ENCODE data around the gene MALRD1. TPM values are rescaled to one million over a fixed set of nuclear protein-coding genes. Genes with fewer than 3 reads are reported as not detected.

MALRD1 gene
- polyA plus RNA-seq, 4 donors, result 1.6 to 2.4 (median 2.3) TPM

GRCh38 chr10:19209319-19209718 is 160.7 kb downstream of the MALRD1 start:
- no peak for DNase-seq (ENCODE audit: low read depth in 4 of 4, low spot score in 2 of 4)

GRCh38 chr10:19212590-19212989 is 164.0 kb downstream of the MALRD1 start:
- no peak for DNase-seq (ENCODE audit: low read depth in 4 of 4, low spot score in 2 of 4)

GRCh38 chr10:19221216-19221615 is 172.6 kb downstream of the MALRD1 start:
- no peak for DNase-seq (ENCODE audit: low read depth in 4 of 4, low spot score in 2 of 4)

GRCh38 chr10:19226025-19226424 is 177.4 kb downstream of the MALRD1 start:
- no peak for DNase-seq (ENCODE audit: low read depth in 4 of 4, low spot score in 2 of 4)

- DNase-seq (ENCODE audit: low read depth in 4 of 4, low spot score in 2 of 4), result no peak
Observed at GRCh38 chr10:19231034-19231433, 182.4 kb downstream of the MALRD1 start.

DNA sequence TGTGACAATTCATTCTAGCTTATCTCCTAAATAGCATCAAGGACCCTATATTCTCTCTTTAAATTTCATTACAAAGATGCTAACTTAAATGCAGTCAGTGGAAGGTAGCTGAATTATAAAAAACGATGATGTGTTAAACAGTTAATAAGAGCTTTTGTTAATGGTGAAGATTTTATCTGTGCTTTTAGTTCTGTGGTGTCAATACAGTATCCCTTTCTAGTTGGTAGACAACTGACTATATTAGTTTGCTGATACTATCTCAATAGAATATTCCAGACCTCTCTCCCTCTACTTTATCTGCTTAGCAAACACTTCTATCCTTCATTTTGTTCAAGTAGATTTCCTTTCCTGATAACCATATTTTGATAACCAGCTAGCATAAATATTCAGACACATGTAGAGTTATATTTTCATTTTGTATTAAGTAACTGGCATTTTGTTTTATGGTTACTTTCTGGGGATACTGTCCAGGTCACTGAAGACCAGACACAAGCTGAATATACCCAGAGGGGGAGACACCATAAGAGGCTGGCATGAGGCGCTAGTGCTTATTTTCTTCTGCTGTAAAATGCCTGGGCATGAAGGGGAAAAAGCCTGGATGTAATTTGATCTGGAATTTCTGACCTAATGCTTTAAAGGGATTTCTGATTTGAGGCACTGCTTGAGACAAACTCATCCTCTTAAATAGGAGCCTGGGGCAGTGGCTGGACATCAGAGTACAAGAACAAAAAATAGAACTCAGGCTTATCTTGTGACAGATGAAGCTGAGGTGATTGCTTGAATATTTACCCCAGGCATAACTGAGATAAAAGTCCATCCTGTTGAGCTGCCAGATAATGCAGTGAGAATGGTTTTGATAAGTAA is 197.5 kb downstream of the MALRD1 start:
- no peak for DNase-seq (ENCODE audit: low read depth in 4 of 4, low spot score in 2 of 4)

- no peak for DNase-seq (ENCODE audit: low read depth in 4 of 4, low spot score in 2 of 4)
Observed at GRCh38 chr10:19247843-19248242, 199.2 kb downstream of the MALRD1 start.

- DNase-seq (ENCODE audit: low read depth in 4 of 4, low spot score in 2 of 4), result no peak
Observed at GRCh38 chr10:19250546-19250945, 201.9 kb downstream of the MALRD1 start.

DNA sequence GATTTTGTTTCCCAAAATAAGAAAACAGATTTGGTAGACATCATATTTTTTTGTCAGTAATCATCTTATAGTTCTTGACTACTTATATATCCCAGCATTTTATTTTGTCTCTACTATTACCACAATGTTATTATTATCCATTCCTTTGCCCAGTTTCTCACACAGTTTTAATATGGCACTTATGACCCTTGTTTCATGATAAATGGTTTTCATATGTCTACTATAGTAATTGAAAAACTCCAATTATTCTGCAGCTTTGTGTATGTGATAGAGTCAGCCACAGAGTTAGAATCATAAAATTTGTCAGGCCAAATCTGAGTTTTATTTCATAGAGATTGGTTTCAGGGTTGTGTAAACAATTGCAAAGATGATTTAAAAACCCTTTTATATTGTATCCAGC is 203.9 kb downstream of the MALRD1 start:
- DNase-seq (ENCODE audit: low read depth in 4 of 4, low spot score in 2 of 4), result peak in 3 of 4 donors; percentile 14 to 20 (median 15)

DNA sequence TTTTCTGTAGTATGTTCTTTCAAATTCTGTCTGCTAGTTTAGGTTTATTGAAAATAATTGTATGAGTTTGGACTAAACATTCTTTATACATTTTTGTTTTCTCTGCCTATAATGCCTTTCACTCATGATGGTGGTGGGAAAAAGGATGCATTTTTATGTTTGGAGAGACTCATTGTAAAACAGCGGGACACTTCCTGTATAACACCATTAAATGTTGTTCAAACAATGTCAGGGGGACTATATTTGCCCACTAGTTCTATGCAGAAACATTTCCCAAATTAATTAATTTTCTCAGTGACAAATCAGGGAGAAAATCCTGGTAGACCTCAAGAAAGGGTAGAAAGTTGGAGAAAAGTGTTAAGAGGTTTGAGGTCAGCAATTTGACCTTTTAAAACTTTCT is 207.7 kb downstream of the MALRD1 start:
- DNase-seq (ENCODE audit: low read depth in 4 of 4, low spot score in 2 of 4), result no peak

DNA sequence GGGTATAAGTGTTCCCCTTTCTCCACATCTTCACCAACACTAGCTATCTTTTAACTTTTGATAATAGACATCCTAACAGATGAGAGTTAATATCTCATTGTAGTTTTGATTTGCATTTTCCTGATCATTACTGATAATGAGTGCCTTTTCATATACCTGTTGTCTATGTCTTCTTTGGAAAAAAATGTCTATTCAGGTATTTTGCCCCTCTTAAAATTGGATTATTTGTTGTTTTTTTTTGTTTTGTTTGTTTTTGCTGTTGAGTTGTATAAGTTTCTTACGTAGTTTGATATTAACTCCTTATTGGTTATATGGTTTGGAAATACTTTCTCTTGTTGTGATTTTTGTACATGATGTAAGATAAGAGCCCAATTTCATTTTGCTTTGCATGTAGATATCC is 214.7 kb downstream of the MALRD1 start:
- DNase-seq (ENCODE audit: low read depth in 4 of 4, low spot score in 2 of 4), result no peak

DNA sequence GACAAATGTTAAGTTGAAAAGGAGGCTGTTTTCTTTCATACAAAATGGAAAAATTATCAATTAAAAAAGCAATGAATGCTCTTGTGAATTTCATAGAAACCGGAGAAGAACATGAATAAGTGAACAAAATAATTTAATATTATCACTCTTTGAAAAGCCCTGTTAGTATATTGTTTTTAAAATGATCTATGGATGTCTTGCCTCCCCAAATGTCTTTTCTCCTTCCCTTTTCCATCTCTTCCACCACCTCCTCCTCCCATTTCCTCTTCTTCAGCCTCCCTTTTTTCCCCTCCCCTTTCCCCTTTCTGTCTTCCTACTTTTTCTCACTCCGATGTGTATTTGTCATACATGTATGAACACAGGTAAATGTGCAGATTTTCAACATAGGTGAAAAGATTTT is 234.7 kb downstream of the MALRD1 start:
- DNase-seq (ENCODE audit: low read depth in 4 of 4, low spot score in 2 of 4), result no peak

DNA sequence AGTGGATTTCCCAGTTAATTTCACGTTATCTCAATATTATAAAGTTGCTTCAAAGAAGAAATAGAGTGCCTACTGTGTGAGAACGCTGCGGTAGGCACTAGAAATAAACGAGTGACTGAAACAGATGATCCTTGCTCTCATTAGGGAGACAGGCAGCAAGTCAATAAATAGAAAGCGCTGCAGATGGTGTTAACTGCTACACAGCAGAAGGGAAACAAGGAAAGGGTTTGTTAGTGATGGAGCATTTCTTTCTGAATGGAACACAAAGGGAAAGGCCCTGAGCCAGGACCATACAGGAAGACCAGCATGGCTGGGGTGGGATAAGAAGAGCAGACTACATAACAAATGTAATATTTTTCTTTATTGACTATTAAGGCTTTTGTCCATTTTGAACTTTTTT is 235.2 kb downstream of the MALRD1 start:
- DNase-seq (ENCODE audit: low read depth in 4 of 4, low spot score in 2 of 4), result no peak

DNA sequence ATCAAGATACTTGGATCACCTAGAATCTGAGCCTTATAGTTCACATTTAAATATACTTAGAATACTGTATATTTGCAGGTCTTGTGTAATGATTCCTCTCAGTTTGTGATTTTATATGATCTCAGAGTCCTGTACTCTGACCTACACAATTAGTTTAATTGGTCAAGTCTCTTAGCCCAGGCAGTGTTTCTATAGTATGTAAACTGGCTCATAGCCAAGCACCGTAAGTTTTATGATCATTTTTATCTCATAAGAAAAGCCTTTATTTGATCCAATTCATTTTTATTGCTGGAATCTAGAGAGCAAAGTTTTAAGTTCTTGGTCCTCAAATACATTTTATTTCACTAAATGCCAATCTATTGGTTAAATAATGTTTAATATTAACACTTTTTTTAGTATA is 242.2 kb downstream of the MALRD1 start:
- DNase-seq (ENCODE audit: low read depth in 4 of 4, low spot score in 2 of 4), result no peak

GRCh38 chr10:19294233-19294632 is 245.6 kb downstream of the MALRD1 start:
- DNase-seq (ENCODE audit: low read depth in 4 of 4, low spot score in 2 of 4), result no peak

DNA sequence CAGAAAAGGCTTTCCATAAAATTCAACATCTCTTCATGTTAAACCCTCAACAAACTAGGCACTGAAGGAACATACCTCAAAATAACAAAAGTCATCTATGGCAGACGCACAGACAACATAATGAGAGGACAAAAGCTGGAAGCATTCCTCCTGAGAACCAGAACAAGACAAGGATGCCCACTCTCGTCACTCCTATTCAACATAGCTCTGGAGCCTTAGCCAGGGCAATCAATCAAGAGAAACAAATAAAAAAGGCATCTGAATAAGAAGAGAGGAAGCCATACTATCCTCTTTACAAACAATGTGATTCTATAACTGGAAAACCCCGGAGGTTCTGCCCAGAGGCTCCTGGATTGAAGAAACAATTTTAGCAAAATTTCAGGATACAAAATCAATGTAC is 251.0 kb downstream of the MALRD1 start:
- no peak for DNase-seq (ENCODE audit: low read depth in 4 of 4, low spot score in 2 of 4)

DNA sequence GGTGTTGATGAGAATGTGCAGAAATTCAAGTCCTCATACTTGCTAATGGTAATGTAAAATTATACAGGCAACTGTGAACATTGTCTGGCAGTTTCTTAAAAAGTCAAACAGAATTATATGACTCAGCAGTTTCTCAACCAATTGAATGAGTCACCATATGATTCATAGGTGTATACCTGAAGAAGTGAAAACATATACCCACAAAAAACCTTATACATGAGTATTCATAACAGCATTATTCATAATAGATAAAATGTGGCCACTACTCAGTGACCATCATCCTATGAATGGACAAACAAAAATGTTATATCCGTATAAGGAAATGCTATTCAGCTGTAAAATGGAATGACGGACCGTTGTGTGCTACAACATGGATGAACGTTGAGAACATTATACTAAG is 253.5 kb downstream of the MALRD1 start:
- no peak for DNase-seq (ENCODE audit: low read depth in 4 of 4, low spot score in 2 of 4)

DNA sequence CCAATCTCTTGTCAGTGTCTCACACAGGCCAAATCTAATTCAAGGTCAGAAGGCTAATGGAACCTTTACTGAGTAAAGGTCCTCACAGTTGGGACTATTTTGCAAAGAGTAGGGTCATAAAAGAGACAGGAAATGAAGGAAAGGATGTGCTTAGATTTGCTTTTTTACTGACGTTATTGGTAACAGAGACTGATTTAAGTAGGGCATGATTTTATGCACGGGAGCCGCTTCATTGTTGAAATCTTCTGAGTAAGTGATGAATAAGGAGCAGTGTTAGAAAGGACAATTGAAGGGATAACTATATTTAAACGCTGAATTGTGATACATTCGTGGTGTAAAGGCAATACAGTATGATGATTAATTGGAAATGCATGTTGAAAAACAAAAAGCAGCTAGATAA is 261.5 kb downstream of the MALRD1 start:
- no peak for DNase-seq (ENCODE audit: low read depth in 4 of 4, low spot score in 2 of 4)

DNA sequence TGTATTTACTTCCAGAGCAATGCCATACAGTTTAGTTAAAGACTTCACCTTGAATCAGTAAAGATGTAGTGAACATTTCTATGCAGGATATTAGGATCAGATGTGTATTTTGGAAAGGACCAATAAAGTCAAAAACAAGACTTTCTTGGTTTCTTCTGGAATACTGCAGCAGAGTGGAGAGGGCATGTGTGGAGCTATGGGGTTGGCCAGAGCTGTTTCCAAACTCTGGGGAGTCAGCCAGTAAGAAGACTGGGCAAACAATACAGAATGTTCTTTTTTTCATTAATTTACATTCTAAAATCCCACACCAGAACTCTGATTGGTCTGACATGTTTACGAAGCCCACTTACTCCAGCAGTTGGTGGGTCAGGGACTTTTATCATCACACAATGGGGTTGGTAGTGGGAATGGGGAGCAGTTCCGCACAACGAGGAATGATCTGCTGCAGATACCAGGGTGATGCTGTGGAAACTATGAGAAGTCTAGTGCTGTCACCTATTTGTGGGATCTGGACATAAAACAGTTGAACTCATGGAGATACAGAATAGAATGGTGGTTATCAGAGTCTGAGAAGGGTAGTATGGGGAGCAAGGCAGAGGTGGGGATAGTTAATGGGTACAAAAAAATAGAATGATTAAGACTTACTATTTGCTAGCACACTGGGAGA is 267.7 kb downstream of the MALRD1 start:
- no peak for DNase-seq (ENCODE audit: low read depth in 4 of 4, low spot score in 2 of 4)

GRCh38 chr10:19317952-19318351 is 269.4 kb downstream of the MALRD1 start:
- no peak for DNase-seq (ENCODE audit: low read depth in 4 of 4, low spot score in 2 of 4)

DNA sequence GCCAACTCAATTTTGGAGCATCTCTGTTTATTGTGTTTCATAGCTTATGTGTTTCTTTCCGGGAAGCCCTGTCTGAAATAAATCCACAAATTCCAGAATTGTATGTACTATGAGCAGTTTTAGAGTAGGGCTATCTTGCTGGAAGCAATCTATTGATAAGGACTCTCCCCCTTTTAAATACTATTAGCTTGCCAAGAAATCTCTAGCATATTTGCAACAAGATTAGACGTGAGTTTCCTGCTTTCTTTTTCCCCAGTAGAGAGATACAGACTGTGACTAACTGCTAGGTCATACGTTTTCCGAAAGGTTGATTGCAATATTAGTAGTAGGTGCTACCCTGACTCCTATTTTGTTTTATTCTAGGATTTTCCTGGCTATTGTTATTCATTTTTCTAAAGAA is 277.0 kb downstream of the MALRD1 start:
- no peak for DNase-seq (ENCODE audit: low read depth in 4 of 4, low spot score in 2 of 4)

GRCh38 chr10:19328582-19328981 is 280.0 kb downstream of the MALRD1 start:
- no peak for DNase-seq (ENCODE audit: low read depth in 4 of 4, low spot score in 2 of 4)
